ENCODE measurements around the gene PDPK1.
"Not testable (repeated sequence)": the region's sequence is repeated elsewhere in the genome, so short reads cannot be mapped to it uniquely, and the experiment has no call there.

The PDPK1 gene

GRCh38 chr16:2595393-2596205, 57.8 kb downstream of the PDPK1 start:
- no peak overlapping the region for H3K4me3 ChIP-seq (ENCODE audit: low read depth, low read length)
- no peak for TF ChIP-seq CTCF (IDR thresholded peaks at IDR 0.05; ENCODE audit: borderline replicate concordance, insufficient read depth, low read depth, low read length)

- H3K4me3 ChIP-seq (ENCODE audit: low read depth, low read length): no peak overlapping the region
- TF ChIP-seq CTCF (IDR thresholded peaks at IDR 0.05; ENCODE audit: borderline replicate concordance, insufficient read depth, low read depth, low read length): no peak
Measured at GRCh38 chr16:2596747-2597559, 59.1 kb downstream of the PDPK1 start.

GRCh38 chr16:2597560-2597902, 59.7 kb downstream of the PDPK1 start:
- H3K4me3 ChIP-seq (ENCODE audit: low read depth, low read length): no peak overlapping the region
- no peak for TF ChIP-seq CTCF (IDR thresholded peaks at IDR 0.05; ENCODE audit: borderline replicate concordance, insufficient read depth, low read depth, low read length)

GRCh38 chr16:2598133-2598641, 60.4 kb downstream of the PDPK1 start:
- H3K4me3 ChIP-seq (ENCODE audit: low read depth, low read length): no peak overlapping the region
- TF ChIP-seq CTCF (IDR thresholded peaks at IDR 0.05; ENCODE audit: borderline replicate concordance, insufficient read depth, low read depth, low read length): no peak

GRCh38 chr16:2598723-2599122, 60.9 kb downstream of the PDPK1 start:
- no peak for TF ChIP-seq CTCF (IDR thresholded peaks at IDR 0.05; ENCODE audit: borderline replicate concordance, insufficient read depth, low read depth, low read length)
- no peak overlapping the region for H3K4me3 ChIP-seq (ENCODE audit: low read depth, low read length)

- H3K4me3 ChIP-seq (ENCODE audit: low read depth, low read length): not testable (repeated sequence)
Measured at GRCh38 chr16:2599165-2599564, 61.3 kb downstream of the PDPK1 start.

- not testable (repeated sequence) for H3K4me3 ChIP-seq (ENCODE audit: low read depth, low read length)
Measured at GRCh38 chr16:2599785-2600184, 62.0 kb downstream of the PDPK1 start.

- not testable (repeated sequence) for H3K4me3 ChIP-seq (ENCODE audit: low read depth, low read length)
Measured at GRCh38 chr16:2601301-2602025, 63.6 kb downstream of the PDPK1 start.

GRCh38 chr16:2602175-2602574, 64.4 kb downstream of the PDPK1 start:
- not testable (repeated sequence) for H3K4me3 ChIP-seq (ENCODE audit: low read depth, low read length)
